Measurements from ENCODE around the gene KRT36.

KRT36 gene

GRCh38 chr17:41500131-41500911 lies 10.6 kb upstream of the KRT36 start:
- DNase-seq = peak; percentile 13 to 31

- no peak for DNase-seq
These were observed 10.0 kb upstream of the KRT36 start for GRCh38 chr17:41499714-41500113.

- peak; percentile 70 to 73 for DNase-seq
These were observed 8.6 kb upstream of the KRT36 start for GRCh38 chr17:41498276-41498675.

- peak; percentile 79 to 86 for DNase-seq
These were observed 7.2 kb upstream of the KRT36 start for GRCh38 chr17:41496803-41497484.

- DNase-seq = no peak
These were observed 4.8 kb upstream of the KRT36 start for GRCh38 chr17:41494524-41494923.

GRCh38 chr17:41492771-41493170 lies 3.1 kb upstream of the KRT36 start:
- peak; percentile 17 to 26 for DNase-seq

- peak; percentile 78 to 83 for DNase-seq
These were observed 2.6 kb upstream of the KRT36 start for GRCh38 chr17:41492351-41492750.

GRCh38 chr17:41491476-41491875 lies 1.8 kb upstream of the KRT36 start:
- no peak for DNase-seq

GRCh38 chr17:41490000-41490990 lies 585 bp upstream of the KRT36 start:
- peak; percentile 16 to 28 for DNase-seq

GRCh38 chr17:41486809-41487530 lies 2.7 kb downstream of the KRT36 start:
- DNase-seq = peak in 1 of 2 donors; percentile 48

GRCh38 chr17:41486316-41486715 lies 3.4 kb downstream of the KRT36 start:
- no peak for DNase-seq

GRCh38 chr17:41484920-41485904 lies 4.5 kb downstream of the KRT36 start:
- no peak for DNase-seq

GRCh38 chr17:41483991-41484826 lies 5.5 kb downstream of the KRT36 start:
- DNase-seq = no peak

GRCh38 chr17:41483531-41483930 lies 6.2 kb downstream of the KRT36 start:
- no peak for DNase-seq

- no peak for DNase-seq
These were observed 8.7 kb downstream of the KRT36 start, which contains the start of gene KRT35 for GRCh38 chr17:41481036-41481435. Gene KRT35, minus strand, starts transcription at chr17:41481151. Its CDS starts 54 bp downstream, at chr17:41481097.

GRCh38 chr17:41480581-41480980 lies 9.1 kb downstream of the KRT36 start:
- DNase-seq = no peak

GRCh38 chr17:41480136-41480535 lies 9.6 kb downstream of the KRT36 start:
- peak in 1 of 2 donors; percentile 20 for DNase-seq

- DNase-seq = no peak
These were observed 11.5 kb downstream of the KRT36 start for GRCh38 chr17:41478237-41478636.

GRCh38 chr17:41476866-41477815 lies 12.6 kb downstream of the KRT36 start:
- DNase-seq = no peak
